ENCODE results near the gene UGT2A1.

GRCh38 chr4:69563424-69563823 lies 89.6 kb downstream of the UGT2A1 start:
- TF ChIP-seq, protein P1, sequence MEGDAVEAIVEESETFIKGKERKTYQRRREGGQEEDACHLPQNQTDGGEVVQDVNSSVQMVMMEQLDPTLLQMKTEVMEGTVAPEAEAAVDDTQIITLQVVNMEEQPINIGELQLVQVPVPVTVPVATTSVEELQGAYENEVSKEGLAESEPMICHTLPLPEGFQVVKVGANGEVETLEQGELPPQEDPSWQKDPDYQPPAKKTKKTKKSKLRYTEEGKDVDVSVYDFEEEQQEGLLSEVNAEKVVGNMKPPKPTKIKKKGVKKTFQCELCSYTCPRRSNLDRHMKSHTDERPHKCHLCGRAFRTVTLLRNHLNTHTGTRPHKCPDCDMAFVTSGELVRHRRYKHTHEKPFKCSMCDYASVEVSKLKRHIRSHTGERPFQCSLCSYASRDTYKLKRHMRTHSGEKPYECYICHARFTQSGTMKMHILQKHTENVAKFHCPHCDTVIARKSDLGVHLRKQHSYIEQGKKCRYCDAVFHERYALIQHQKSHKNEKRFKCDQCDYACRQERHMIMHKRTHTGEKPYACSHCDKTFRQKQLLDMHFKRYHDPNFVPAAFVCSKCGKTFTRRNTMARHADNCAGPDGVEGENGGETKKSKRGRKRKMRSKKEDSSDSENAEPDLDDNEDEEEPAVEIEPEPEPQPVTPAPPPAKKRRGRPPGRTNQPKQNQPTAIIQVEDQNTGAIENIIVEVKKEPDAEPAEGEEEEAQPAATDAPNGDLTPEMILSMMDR (IDR thresholded peaks at IDR 0.05) = no peak
- no peak for TF ChIP-seq EZH2 (IDR thresholded peaks at IDR 0.05; ENCODE audit: borderline replicate concordance, insufficient read depth, low read depth, low read length, poor library complexity, severe bottlenecking)

Measured in B cell (primary cell).